ENCODE measurements around the gene PLCH1. TPM values are rescaled to one million over a fixed set of nuclear protein-coding genes. Genes with fewer than 3 reads are reported as not detected.

The PLCH1 gene
- total and polyA plus RNA-seq, 2 of the 13 experiments (the other 11 are each of a cell fraction or from before 2014, with no cell fraction given): 2.0 to 3.0 TPM

DNA sequence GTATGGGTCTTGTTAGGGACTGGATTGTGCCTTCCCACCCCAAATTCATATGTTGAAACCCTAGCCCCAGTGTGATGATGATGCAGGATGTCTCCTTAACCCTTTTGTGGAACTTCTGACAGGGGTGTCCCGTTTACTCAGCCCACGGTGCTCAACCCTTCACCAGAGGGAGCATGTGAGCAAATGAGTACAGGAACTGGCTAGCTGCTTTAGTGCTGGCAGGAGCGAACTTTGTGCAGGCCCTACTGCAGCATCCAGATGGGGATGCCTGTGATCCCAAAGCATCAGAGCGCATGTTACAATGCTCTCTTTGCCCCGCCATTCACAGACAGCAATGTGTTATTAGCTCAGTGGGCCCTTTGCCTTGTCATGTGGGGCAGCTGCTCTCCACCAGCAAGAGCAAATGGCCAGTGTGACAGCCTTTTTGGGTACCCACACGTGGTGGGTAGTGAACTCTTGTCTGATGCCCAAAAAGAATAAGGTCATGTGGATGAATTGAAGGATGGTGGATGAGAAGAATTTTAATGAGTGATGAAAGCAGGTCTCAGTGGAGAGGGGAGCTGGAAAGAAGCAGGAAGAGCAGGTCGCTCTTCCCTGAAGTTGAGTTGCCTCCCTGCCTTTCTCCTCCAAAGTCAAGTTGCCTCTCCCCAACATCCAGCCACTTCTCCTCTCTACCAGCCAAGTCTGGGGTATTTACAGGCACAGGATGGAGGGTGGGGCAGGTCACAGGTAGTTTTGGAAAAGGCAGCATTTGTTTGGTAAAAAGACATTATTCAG is 388.1 kb downstream of the PLCH1 start:
- no TSS peak for BruUV-seq (replicated peaks)
- WGBS (ENCODE audit: low lambda C conversion rate): 29% methylated on average over 6 of the region's 7 CpGs
- H3K9ac ChIP-seq (ENCODE audit: insufficient read depth, low read depth, low read length): no peak overlapping the region
- H3K36me3 ChIP-seq (replicated peaks in 1 of 2; ENCODE audit: control insufficient read depth in 1 of 2, insufficient read depth in 2 of 2, low read length in 2 of 2): no peaks in the 10 kb centered on the region
- no peak overlapping the region for H3K4me3 ChIP-seq (replicated peaks in 1 of 3; ENCODE audit: insufficient read depth in 1 of 3, low read depth in 2 of 3, low read length in 3 of 3)
- intact Hi-C loops (cut with micrococcal nuclease; ENCODE audit: unreplicated experiment): loop anchor here (1.0 to 10.0 kb wide), 3 partner anchors 26 to 508 kb away; no protein-coding TSS in a partner anchor
- no peak overlapping the region for H2AFZ ChIP-seq (ENCODE audit: low read length)
- ATAC-seq (peak; percentile 93), DNase-seq (ENCODE audit: low spot score) (peak; percentile 33), FAIRE-seq (peak; percentile 68)
- no peak overlapping the region for H3K27ac ChIP-seq (ENCODE audit: extremely low read length, insufficient read depth, low read length)
- H4K20me1 ChIP-seq (ENCODE audit: insufficient read depth, low read length): no peaks in the 10 kb centered on the region
- H3K4me2 ChIP-seq (ENCODE audit: low read depth, low read length): no peak overlapping the region
- H3K9me3 ChIP-seq (ENCODE audit: low read length): no peaks in the 10 kb centered on the region
- H3K27me3 ChIP-seq (ENCODE audit: control insufficient read depth in 1 of 2, insufficient read depth in 2 of 2, low read length in 2 of 2): no peaks in the 10 kb centered on the region
- CTCF ChIA-PET (ENCODE audit: low intra/inter-chr PET ratio, low total read pairs): interaction anchor here (0.6 kb wide), 1 partner anchor 62 kb away, joined by 3 read pairs; no protein-coding TSS in a partner anchor
- in situ Hi-C loops (cut with HindIII; ENCODE audit: extremely low pct_ligation_motif_present, low pct_unique_long_range_greater_than_20kb): loop anchor here (10.0 to 25.0 kb wide), 2 partner anchors 508 to 606 kb away; no protein-coding TSS in a partner anchor
- POLR2A ChIA-PET: no interaction called here
- no peaks in the 10 kb centered on the region for H3K79me2 ChIP-seq (ENCODE audit: insufficient read depth, low read length)
- peaks cover 12% of the 10 kb centered on the region for H3K4me1 ChIP-seq (ENCODE audit: insufficient read depth, low read length)
- TF ChIP-seq ZSCAN12 (CRISPR knock-in tag; IDR thresholded peaks at IDR 0.05) (no peak), MAFK (conservative IDR thresholded peaks at IDR 0.05 in 1 of 2, IDR thresholded peaks at IDR 0.05 in 1 of 2; ENCODE audit: low read length in 2 of 2) (no peak), FOXA1 (IDR thresholded peaks at IDR 0.05) (no peak), FOXA1 (CRISPR knock-in tag; IDR thresholded peaks at IDR 0.05) (peak; percentile 71), MXD3 (CRISPR knock-in tag; IDR thresholded peaks at IDR 0.05) (no peak), SALL1 (CRISPR knock-in tag; IDR thresholded peaks at IDR 0.05) (peak; percentile 17; the same call in 1 of the 2 replicates), ZNF761 (CRISPR knock-in tag; conservative IDR thresholded peaks at IDR 0.05) (no peak), STAG1 (CRISPR knock-in tag; IDR thresholded peaks at IDR 0.05) (peak; percentile 53), HNF4A (CRISPR knock-in tag; IDR thresholded peaks at IDR 0.05) (peak; percentile 28; the same call in 1 of the 2 replicates), ZMYM4 (CRISPR knock-in tag; IDR thresholded peaks at IDR 0.05) (0 out of 2 replicates have a peak, but pooled peaks have one; percentile 16), ZSCAN30 (CRISPR knock-in tag; IDR thresholded peaks at IDR 0.05) (no peak), HDAC2 (CRISPR knock-in tag; IDR thresholded peaks at IDR 0.05) (no peak), ZNF678 (CRISPR knock-in tag; IDR thresholded peaks at IDR 0.05) (no peak), SMAD9 (CRISPR knock-in tag; IDR thresholded peaks at IDR 0.05) (no peak), RFXANK (CRISPR knock-in tag; IDR thresholded peaks at IDR 0.05) (no peak), TEAD3 (CRISPR knock-in tag; optimal IDR thresholded peaks at IDR 0.05; ENCODE audit: borderline replicate concordance) (no peak), NR2F2 (IDR thresholded peaks at IDR 0.05; ENCODE audit: borderline replicate concordance, low read depth) (no peak)
- TF ChIP-seq, protein P1, sequence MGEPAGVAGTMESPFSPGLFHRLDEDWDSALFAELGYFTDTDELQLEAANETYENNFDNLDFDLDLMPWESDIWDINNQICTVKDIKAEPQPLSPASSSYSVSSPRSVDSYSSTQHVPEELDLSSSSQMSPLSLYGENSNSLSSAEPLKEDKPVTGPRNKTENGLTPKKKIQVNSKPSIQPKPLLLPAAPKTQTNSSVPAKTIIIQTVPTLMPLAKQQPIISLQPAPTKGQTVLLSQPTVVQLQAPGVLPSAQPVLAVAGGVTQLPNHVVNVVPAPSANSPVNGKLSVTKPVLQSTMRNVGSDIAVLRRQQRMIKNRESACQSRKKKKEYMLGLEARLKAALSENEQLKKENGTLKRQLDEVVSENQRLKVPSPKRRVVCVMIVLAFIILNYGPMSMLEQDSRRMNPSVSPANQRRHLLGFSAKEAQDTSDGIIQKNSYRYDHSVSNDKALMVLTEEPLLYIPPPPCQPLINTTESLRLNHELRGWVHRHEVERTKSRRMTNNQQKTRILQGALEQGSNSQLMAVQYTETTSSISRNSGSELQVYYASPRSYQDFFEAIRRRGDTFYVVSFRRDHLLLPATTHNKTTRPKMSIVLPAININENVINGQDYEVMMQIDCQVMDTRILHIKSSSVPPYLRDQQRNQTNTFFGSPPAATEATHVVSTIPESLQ (CRISPR knock-in tag; conservative IDR thresholded peaks at IDR 0.05): no peak
- TF ChIP-seq, protein P2, sequence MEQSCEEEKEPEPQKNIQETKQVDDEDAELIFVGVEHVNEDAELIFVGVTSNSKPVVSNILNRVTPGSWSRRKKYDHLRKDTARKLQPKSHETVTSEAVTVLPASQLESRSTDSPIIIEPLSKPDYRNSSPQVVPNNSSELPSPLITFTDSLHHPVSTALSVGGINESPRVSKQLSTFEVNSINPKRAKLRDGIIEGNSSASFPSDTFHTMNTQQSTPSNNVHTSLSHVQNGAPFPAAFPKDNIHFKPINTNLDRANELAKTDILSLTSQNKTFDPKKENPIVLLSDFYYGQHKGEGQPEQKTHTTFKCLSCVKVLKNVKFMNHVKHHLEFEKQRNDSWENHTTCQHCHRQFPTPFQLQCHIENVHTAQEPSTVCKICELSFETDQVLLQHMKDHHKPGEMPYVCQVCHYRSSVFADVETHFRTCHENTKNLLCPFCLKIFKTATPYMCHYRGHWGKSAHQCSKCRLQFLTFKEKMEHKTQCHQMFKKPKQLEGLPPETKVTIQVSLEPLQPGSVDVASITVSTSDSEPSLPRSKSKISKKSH (CRISPR knock-in tag; IDR thresholded peaks at IDR 0.05; ENCODE audit: borderline replicate concordance): no peak
- TF ChIP-seq, protein P3, sequence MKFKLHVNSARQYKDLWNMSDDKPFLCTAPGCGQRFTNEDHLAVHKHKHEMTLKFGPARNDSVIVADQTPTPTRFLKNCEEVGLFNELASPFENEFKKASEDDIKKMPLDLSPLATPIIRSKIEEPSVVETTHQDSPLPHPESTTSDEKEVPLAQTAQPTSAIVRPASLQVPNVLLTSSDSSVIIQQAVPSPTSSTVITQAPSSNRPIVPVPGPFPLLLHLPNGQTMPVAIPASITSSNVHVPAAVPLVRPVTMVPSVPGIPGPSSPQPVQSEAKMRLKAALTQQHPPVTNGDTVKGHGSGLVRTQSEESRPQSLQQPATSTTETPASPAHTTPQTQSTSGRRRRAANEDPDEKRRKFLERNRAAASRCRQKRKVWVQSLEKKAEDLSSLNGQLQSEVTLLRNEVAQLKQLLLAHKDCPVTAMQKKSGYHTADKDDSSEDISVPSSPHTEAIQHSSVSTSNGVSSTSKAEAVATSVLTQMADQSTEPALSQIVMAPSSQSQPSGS (CRISPR knock-in tag; IDR thresholded peaks at IDR 0.05): no peak

Measured in HepG2 (cell line).